Naive thymus-derived CD8-positive, alpha-beta T cell (primary cell): ENCODE results near the gene FOXA1. TPM values are rescaled to one million over a fixed set of nuclear protein-coding genes. Genes with fewer than 3 reads are reported as not detected.
"Not testable (repeated sequence)": the region's sequence is repeated elsewhere in the genome, so short reads cannot be mapped to it uniquely, and the experiment has no call there.

Experiments used
- ATAC-seq, 2 donors: fragments of 150-1000 bp; cut with Tn5 transposase in 1 of 2; sonication (Bioruptor Pico), chemical (Tn5 transposase) in 1 of 2; 1 replicate in 1 of 2; 2 replicates in 1 of 2; pipeline ENCODE4 v1.10.0; 2021; ENCODE audit warnings: mild to moderate bottlenecking in 2 of 2, moderate library complexity in 2 of 2
- POLR2A ChIA-PET: fragments of 350-600 bp; sonication (Branson Sonifier 250); formaldehyde crosslinking; loops from one replicate; lab custom pipeline; 2021; ENCODE audit warnings: antibody characterized with exemption; lab: Charles Lee
- DNase-seq, 10 donors: peaks; one replicate each; pipeline versions ENCODE4 v3.0.0 to v3.0.0-alpha.2; 2020 to 2022
- H3K27ac Mint-ChIP-seq, 10 donors: one replicate each; pipeline ENCODE4 v1.8.0; 2020 to 2022; ENCODE audit warnings: mild to moderate bottlenecking in 10 of 10, mixed read lengths in 10 of 10, moderate library complexity in 4 of 10, inconsistent platforms in 1 of 10
- H3K27me3 Mint-ChIP-seq, 5 donors: one replicate each; pipeline ENCODE4 v1.8.0; 2021 to 2022; ENCODE audit warnings: mixed read lengths in 5 of 5
- H3K36me3 Mint-ChIP-seq, 3 donors: one replicate each; pipeline ENCODE4 v1.8.0; 2020 to 2022; ENCODE audit warnings: mixed read lengths in 3 of 3, mild to moderate bottlenecking in 2 of 3, inconsistent platforms in 1 of 3
- H3K4me1 Mint-ChIP-seq, 4 donors: one replicate each; pipeline ENCODE4 v1.8.0; 2021 to 2022; ENCODE audit warnings: mixed read lengths in 4 of 4
- H3K4me3 Mint-ChIP-seq, 10 donors: one replicate each; pipeline ENCODE4 v1.8.0; 2020 to 2022; ENCODE audit warnings: mild to moderate bottlenecking in 10 of 10, mixed read lengths in 10 of 10, moderate library complexity in 6 of 10, inconsistent platforms in 1 of 10
- H3K9me3 Mint-ChIP-seq, 9 donors: one replicate each; pipeline ENCODE4 v1.8.0; 2020 to 2022; ENCODE audit warnings: mixed read lengths in 9 of 9, mild to moderate bottlenecking in 3 of 9, inconsistent platforms in 1 of 9, moderate library complexity in 1 of 9
- polyA plus RNA-seq, 3 donors: library from polyadenylated mRNA; unstranded; fragments of 300-500 nt; fragmentation: Illumina TruSeq; gene quantifications; one replicate each; pipeline ENCODE4 v1.2.3, GENCODE V29; 2021
- total RNA-seq, 8 experiments: library from RNA in 2 of 8; stranded (reverse) in 2 of 8; gene quantifications; one replicate each; pipeline ENCODE4 v1.2.3 and lab custom pipeline; 2021 to 2026

Gene FOXA1
- total and polyA plus RNA-seq, 5 experiments from 2014 or later, result not detected

DNA sequence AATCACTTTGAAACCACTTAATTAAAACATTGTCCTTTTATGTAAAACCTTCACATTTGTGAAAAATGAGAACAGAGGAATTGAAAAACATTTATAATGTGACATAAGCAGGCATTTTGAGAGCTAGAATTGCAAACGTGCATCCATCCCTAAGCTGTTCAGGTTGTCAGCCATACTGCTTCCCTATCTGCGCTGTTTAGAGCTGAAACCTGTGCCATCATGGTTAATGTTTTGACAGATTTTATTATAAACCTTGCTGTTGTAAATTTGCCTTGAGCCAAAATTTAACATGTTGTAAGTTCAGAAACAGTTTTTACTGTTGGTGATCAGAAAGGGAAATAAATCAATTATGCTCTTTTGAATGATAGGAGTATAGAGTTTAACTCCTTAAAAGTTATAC is 31.9 kb downstream of the FOXA1 start:
- peaks cover 0 to 4% (median 2%) of the 10 kb centered on the region in 5 donors for H3K27me3 Mint-ChIP-seq
- H3K4me3 Mint-ChIP-seq, result no peak overlapping the region
- no peak overlapping the region for H3K27ac Mint-ChIP-seq
- no peaks in the 10 kb centered on the region for H3K4me1 Mint-ChIP-seq
- H3K36me3 Mint-ChIP-seq, result no peaks in the 10 kb centered on the region
- H3K9me3 Mint-ChIP-seq, result peaks cover 0 to 7% (median 0%) of the 10 kb centered on the region in 9 donors
- DNase-seq (no peak), ATAC-seq (no peak)
- POLR2A ChIA-PET, result no interaction called here

- Mint-ChIP-seq H3K27me3 (peaks cover 0 to 2% (median 0%) of the 10 kb centered on the region in 5 donors), H3K36me3 (peaks cover 2 to 13% (median 2%) of the 10 kb centered on the region in 3 donors), H3K4me3 (no peak overlapping the region), H3K27ac (no peak overlapping the region), H3K4me1 (no peaks in the 10 kb centered on the region), H3K9me3 (peaks cover 0 to 17% (median 13%) of the 10 kb centered on the region in 9 donors)
- DNase-seq (no peak), ATAC-seq (no peak)
- POLR2A ChIA-PET, result no interaction called here
Measured at GRCh38 chr14:37559386-37559785, 35.7 kb downstream of the FOXA1 start.

DNA sequence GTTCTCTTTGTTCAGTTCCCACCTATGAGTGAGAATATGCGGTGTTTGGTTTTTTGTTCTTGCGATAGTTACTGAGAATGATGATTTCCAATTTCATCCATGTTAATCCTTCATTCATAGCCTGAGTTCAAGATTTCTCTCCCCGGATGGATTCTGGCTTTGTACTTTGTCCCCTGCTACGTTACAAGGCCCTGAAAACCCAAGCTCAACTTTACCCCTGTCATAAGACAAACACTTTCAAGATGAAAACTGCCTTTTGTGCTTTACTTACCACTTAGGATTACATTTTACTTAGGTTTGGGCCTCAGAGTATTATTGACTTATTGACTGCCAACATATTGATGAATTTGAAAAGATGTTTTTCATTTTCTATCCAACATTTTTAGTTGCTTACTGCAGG is 36.3 kb downstream of the FOXA1 start:
- no peaks in the 10 kb centered on the region for H3K4me1 Mint-ChIP-seq
- peaks cover 6 to 23% (median 17%) of the 10 kb centered on the region in 9 donors for H3K9me3 Mint-ChIP-seq
- DNase-seq, result no peak
- H3K4me3 Mint-ChIP-seq, result no peak overlapping the region
- no peaks in the 10 kb centered on the region for H3K27me3 Mint-ChIP-seq
- POLR2A ChIA-PET, result no interaction called here
- no peak for ATAC-seq
- H3K27ac Mint-ChIP-seq, result no peak overlapping the region
- peaks cover 2 to 18% (median 2%) of the 10 kb centered on the region in 3 donors for H3K36me3 Mint-ChIP-seq

- peaks cover 9 to 37% (median 23%) of the 10 kb centered on the region in 9 donors for H3K9me3 Mint-ChIP-seq
- POLR2A ChIA-PET, H3K4me1 Mint-ChIP-seq, H3K27me3 Mint-ChIP-seq, H3K27ac Mint-ChIP-seq, ATAC-seq, DNase-seq, H3K4me3 Mint-ChIP-seq: not testable (repeated sequence)
- peaks cover 2 to 30% (median 2%) of the 10 kb centered on the region in 3 donors for H3K36me3 Mint-ChIP-seq
Measured at GRCh38 chr14:37555596-37555995, 39.5 kb downstream of the FOXA1 start.

DNA sequence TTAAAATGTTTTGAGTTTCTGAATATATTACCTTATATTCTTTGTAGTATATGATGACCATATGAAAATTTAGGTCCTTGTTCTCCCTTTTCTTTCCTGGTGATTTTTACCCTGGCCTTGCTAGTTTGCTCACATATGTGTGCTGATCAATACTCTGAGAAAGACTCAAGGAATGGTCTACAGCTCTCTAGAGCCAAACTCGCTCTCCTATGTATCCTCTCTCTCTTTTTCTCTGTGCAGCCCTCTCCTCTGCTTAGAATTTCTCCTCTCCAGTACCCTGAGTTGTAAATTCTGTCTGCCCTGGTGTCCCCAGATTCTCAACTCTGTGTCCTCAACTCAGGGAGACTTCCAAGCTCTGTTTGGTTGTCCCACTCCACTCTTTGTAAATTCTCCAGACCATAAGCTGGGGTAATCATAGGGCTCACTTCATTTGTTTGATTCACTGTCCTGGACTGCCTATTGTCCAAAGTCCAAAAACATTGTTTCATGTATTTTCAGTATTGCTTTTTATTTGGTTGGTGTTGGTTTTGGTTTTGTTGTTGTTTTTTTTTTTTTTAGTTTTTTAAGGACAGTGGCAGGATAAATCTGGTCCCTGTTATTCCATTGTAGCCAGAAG is 41.0 kb downstream of the FOXA1 start:
- no peak overlapping the region for H3K4me3 Mint-ChIP-seq
- POLR2A ChIA-PET, result no interaction called here
- peaks cover 9 to 37% (median 23%) of the 10 kb centered on the region in 9 donors for H3K9me3 Mint-ChIP-seq
- no peak overlapping the region for H3K27ac Mint-ChIP-seq
- H3K4me1 Mint-ChIP-seq, result no peaks in the 10 kb centered on the region
- ATAC-seq, result no peak
- H3K36me3 Mint-ChIP-seq, result peaks cover 2 to 30% (median 2%) of the 10 kb centered on the region in 3 donors
- no peaks in the 10 kb centered on the region for H3K27me3 Mint-ChIP-seq
- no peak for DNase-seq

DNA sequence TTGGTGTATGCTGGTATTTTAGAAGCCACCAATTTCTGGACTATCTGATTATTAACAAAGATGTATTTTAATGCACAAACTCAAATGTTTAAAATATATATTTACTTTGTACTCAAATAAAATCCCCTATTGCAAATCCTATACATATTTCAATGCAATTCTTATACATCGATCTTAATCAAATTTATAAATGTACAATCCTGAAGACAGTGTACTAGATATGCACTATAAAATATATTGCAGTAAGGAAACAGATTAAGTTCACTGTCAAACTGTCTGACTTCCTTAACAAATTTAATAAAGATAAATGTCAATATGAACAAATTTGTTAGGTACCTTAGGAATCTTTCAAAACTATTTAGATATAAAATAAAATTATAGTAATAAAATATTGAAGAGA is 43.9 kb downstream of the FOXA1 start:
- Mint-ChIP-seq H3K27ac (no peak overlapping the region), H3K9me3 (peaks cover 6 to 23% (median 11%) of the 10 kb centered on the region in 9 donors), H3K36me3 (peaks cover 0 to 18% (median 0%) of the 10 kb centered on the region in 3 donors), H3K27me3 (no peaks in the 10 kb centered on the region), H3K4me1 (no peaks in the 10 kb centered on the region), H3K4me3 (no peak overlapping the region)
- POLR2A ChIA-PET, result no interaction called here
- no peak for DNase-seq
- no peak for ATAC-seq

GRCh38 chr14:37550511-37550910 is 44.5 kb downstream of the FOXA1 start:
- Mint-ChIP-seq H3K36me3 (peaks cover 0 to 18% (median 0%) of the 10 kb centered on the region in 3 donors), H3K4me3 (no peak overlapping the region), H3K4me1 (no peaks in the 10 kb centered on the region), H3K27me3 (no peaks in the 10 kb centered on the region), H3K27ac (no peak overlapping the region), H3K9me3 (peaks cover 6 to 23% (median 11%) of the 10 kb centered on the region in 9 donors)
- DNase-seq (no peak), ATAC-seq (no peak)
- POLR2A ChIA-PET, result no interaction called here

GRCh38 chr14:37546621-37547447 is 48.2 kb downstream of the FOXA1 start:
- Mint-ChIP-seq H3K9me3 (peaks cover 0 to under 1% (median 0%) of the 10 kb centered on the region in 9 donors), H3K4me1 (no peaks in the 10 kb centered on the region), H3K27ac (no peak overlapping the region), H3K27me3 (no peaks in the 10 kb centered on the region), H3K4me3 (no peak overlapping the region), H3K36me3 (no peaks in the 10 kb centered on the region)
- DNase-seq (no peak), ATAC-seq (no peak)
- POLR2A ChIA-PET, result no interaction called here

- no peak for ATAC-seq
- Mint-ChIP-seq H3K4me1 (no peaks in the 10 kb centered on the region), H3K4me3 (no peak overlapping the region), H3K9me3 (no peaks in the 10 kb centered on the region), H3K36me3 (no peaks in the 10 kb centered on the region), H3K27ac (no peak overlapping the region), H3K27me3 (no peaks in the 10 kb centered on the region)
- POLR2A ChIA-PET, result no interaction called here
- DNase-seq, result no peak
Measured at GRCh38 chr14:37545174-37545573, 49.9 kb downstream of the FOXA1 start.

DNA sequence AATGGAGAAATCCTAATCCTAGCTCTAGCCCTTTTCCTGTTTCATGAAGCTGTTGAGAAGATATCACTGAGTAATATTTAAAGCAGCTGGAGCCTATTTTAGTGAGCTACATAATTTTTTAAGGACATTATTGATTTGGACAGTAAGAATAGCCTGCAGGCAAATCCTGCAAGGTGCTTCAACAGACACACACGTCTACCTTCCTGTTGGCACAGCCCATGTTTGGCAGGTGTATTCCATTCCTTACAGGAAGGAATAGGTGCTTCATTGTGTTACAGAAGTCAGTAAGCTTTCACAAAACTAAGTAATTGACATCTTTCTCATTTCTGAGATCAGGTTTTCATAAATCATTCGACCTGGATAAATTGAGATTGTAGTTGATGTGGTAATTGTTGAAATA is 50.6 kb downstream of the FOXA1 start:
- Mint-ChIP-seq H3K4me1 (no peaks in the 10 kb centered on the region), H3K36me3 (no peaks in the 10 kb centered on the region), H3K27ac (no peak overlapping the region), H3K9me3 (peaks cover 0 to 1% (median 0%) of the 10 kb centered on the region in 9 donors), H3K4me3 (no peak overlapping the region), H3K27me3 (no peaks in the 10 kb centered on the region)
- no peak for DNase-seq
- ATAC-seq, result no peak
- POLR2A ChIA-PET, result no interaction called here

- POLR2A ChIA-PET, result no interaction called here
- H3K4me1 Mint-ChIP-seq, result no peaks in the 10 kb centered on the region
- H3K27me3 Mint-ChIP-seq, result no peaks in the 10 kb centered on the region
- H3K36me3 Mint-ChIP-seq, result no peaks in the 10 kb centered on the region
- H3K9me3 Mint-ChIP-seq, result peaks cover 0 to 10% (median 0%) of the 10 kb centered on the region in 9 donors
- ATAC-seq (no peak), DNase-seq (no peak)
- H3K4me3 Mint-ChIP-seq, result no peak overlapping the region
- H3K27ac Mint-ChIP-seq, result no peak overlapping the region
Measured at GRCh38 chr14:37539992-37540391, 55.1 kb downstream of the FOXA1 start.
